ENCODE data around the gene ZFPM1. TPM values are rescaled to one million over a fixed set of nuclear protein-coding genes. Genes with fewer than 3 reads are reported as not detected.
A peak's percentile ranks its signal among the peaks of the same experiment; 100 is the strongest.
"Not testable (repeated sequence)": the region's sequence is repeated elsewhere in the genome, so short reads cannot be mapped to it uniquely, and the experiment has no call there.

ZFPM1 gene
- total and polyA plus RNA-seq, 7 experiments from 2014 or later, result 0.15 to 28.1 (median 13.5) TPM

DNA sequence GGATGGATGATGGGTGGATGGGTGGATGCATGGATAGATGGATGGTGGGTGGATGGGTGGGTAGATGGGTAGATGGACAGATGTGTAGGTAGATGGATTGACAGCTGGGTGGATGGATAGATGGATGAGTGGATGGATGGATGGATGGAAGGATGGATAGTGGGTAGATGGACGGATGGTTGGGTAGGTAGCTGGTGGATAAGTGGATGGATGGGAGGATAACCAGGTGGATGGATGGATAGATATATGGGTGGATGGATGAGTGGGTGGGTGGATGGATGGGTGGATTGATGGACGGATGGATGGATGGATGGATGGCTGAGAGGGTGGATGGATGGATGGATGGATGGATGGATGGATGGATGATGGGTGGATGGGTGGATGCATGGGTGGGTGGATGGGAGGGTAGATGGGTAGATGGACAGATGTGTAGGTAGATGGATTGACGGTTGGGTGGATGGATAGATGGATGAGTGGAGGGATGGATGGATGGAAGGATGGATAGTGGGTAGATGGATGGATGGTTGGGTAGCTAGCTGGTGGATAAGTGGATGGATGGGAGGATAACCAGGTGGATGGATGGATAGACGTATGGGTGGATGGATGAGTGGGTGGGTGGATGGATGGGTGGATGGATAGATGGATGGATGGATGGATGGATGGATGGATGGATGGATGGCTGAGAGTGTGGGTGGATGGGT, 65.5 kb downstream of the ZFPM1 start:
- DNase-seq; intact Hi-C loops (cut with micrococcal nuclease); H3K4me1 ChIP-seq (ENCODE audit: control insufficient read depth in 2 of 2, insufficient read depth in 2 of 2, low read length in 2 of 2); CTCF ChIA-PET; H3K4me3 ChIP-seq (ENCODE audit: low read length); H3K9me3 ChIP-seq (ENCODE audit: control insufficient read depth in 2 of 3, low read length in 3 of 3); H3K27me3 Mint-ChIP-seq; H3K27ac ChIP-seq (ENCODE audit: low read depth, low read length); H3K36me3 ChIP-seq (ENCODE audit: control insufficient read depth in 2 of 3, insufficient read depth in 3 of 3, low read length in 3 of 3); ATAC-seq; H3K4me3 Mint-ChIP-seq; H3K27me3 ChIP-seq (ENCODE audit: control insufficient read depth in 2 of 2, insufficient read depth in 2 of 2, low read length in 2 of 2): not testable (repeated sequence)
- POLR2A ChIA-PET, result interaction anchor here (0.7 kb wide), 1 partner anchor 23 kb away, joined by 3 read pairs; no protein-coding TSS in a partner anchor
- Mint-ChIP-seq H3K4me1 (peaks cover 0 to 12% (median 0%) of the 10 kb centered on the region in 7 donors), H3K36me3 (peaks cover 0 to 11% (median 0%) of the 10 kb centered on the region in 5 donors), H3K27ac (peak overlapping the region in 1 of 9 donors; percentile 53), H3K9me3 (peaks cover 0 to 27% (median 0%) of the 10 kb centered on the region in 11 donors)

DNA sequence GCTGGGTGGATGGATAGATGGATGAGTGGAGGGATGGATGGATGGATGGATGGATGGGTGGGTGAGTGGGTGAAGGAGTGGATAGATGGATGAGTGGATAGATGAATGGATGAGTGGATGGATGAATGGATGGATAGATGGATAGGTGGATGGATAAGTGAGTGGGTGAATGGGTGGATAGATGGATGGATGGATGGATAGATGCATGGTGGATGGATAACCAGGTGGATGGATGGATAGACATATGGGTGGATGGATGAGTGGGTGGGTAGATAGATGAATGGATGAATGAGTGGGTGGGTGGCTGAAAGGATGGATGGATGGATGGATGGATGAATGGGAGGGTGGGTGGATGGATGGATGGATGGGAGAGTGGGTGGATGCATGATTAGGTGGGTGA, 66.2 kb downstream of the ZFPM1 start:
- CTCF ChIA-PET, result no interaction called here

GRCh38 chr16:88519938-88520653, 67.0 kb downstream of the ZFPM1 start:
- no peak for DNase-seq
- H3K4me3 Mint-ChIP-seq, result no peak overlapping the region
- ChIA-PET POLR2A (no interaction called here), CTCF (no interaction called here)
- Histone ChIP-seq H3K27me3 (ENCODE audit: control insufficient read depth in 2 of 2, insufficient read depth in 2 of 2, low read length in 2 of 2) (no peaks in the 10 kb centered on the region), H3K4me1 (ENCODE audit: control insufficient read depth in 2 of 2, insufficient read depth in 2 of 2, low read length in 2 of 2) (peaks cover 0 to 2% of the 10 kb centered on the region in 2 donors), H3K4me3 (ENCODE audit: low read length) (no peak overlapping the region), H3K36me3 (ENCODE audit: control insufficient read depth in 2 of 3, insufficient read depth in 3 of 3, low read length in 3 of 3) (no peaks in the 10 kb centered on the region), H3K27ac (ENCODE audit: low read depth, low read length) (no peak overlapping the region), H3K9me3 (ENCODE audit: control insufficient read depth in 2 of 3, low read length in 3 of 3) (no peaks in the 10 kb centered on the region)
- no peak for ATAC-seq
- H3K27ac Mint-ChIP-seq, result peak overlapping the region in 1 of 9 donors; percentile 26
- H3K9me3 Mint-ChIP-seq, result peaks cover 0 to 27% (median 0%) of the 10 kb centered on the region in 11 donors
- intact Hi-C loops (cut with micrococcal nuclease), result no loop called here
- peaks cover 0 to 12% (median under 1%) of the 10 kb centered on the region in 7 donors for H3K4me1 Mint-ChIP-seq
- no peaks in the 10 kb centered on the region for H3K27me3 Mint-ChIP-seq
- peaks cover 0 to 11% (median 0%) of the 10 kb centered on the region in 5 donors for H3K36me3 Mint-ChIP-seq

More for the DNA sequence above, 66.2 kb downstream of the ZFPM1 start:
- intact Hi-C loops (cut with micrococcal nuclease), result no loop called here
- H3K4me3 ChIP-seq (ENCODE audit: low read length), result no peak overlapping the region
- Mint-ChIP-seq H3K27me3 (no peaks in the 10 kb centered on the region), H3K36me3 (peaks cover 0 to 11% (median 0%) of the 10 kb centered on the region in 5 donors), H3K9me3 (peaks cover 0 to 27% (median 0%) of the 10 kb centered on the region in 11 donors), H3K27ac (peak overlapping the region in 1 of 9 donors; percentile 49), H3K4me1 (peaks cover 0 to 12% (median 0%) of the 10 kb centered on the region in 7 donors), H3K4me3 (no peak overlapping the region)
- H3K36me3 ChIP-seq (ENCODE audit: control insufficient read depth in 2 of 3, insufficient read depth in 3 of 3, low read length in 3 of 3), result peaks cover 0 to 5% (median 0%) of the 10 kb centered on the region in 3 experiments
- DNase-seq, result no peak
- H3K4me1 ChIP-seq (ENCODE audit: control insufficient read depth in 2 of 2, insufficient read depth in 2 of 2, low read length in 2 of 2), result no peaks in the 10 kb centered on the region
- no peaks in the 10 kb centered on the region for H3K9me3 ChIP-seq (ENCODE audit: control insufficient read depth in 2 of 3, low read length in 3 of 3)
- POLR2A ChIA-PET, result no interaction called here
- H3K27ac ChIP-seq (ENCODE audit: low read depth, low read length), result no peak overlapping the region
- no peak for ATAC-seq
- no peaks in the 10 kb centered on the region for H3K27me3 ChIP-seq (ENCODE audit: control insufficient read depth in 2 of 2, insufficient read depth in 2 of 2, low read length in 2 of 2)

- no peak overlapping the region for H3K4me3 Mint-ChIP-seq
- ChIA-PET POLR2A (interaction anchor here (0.8 kb wide), 1 partner anchor 62 kb away, joined by 3 read pairs; no protein-coding TSS in a partner anchor), CTCF (no interaction called here)
Measured at GRCh38 chr16:88521674-88522073, 68.6 kb downstream of the ZFPM1 start.

DNA sequence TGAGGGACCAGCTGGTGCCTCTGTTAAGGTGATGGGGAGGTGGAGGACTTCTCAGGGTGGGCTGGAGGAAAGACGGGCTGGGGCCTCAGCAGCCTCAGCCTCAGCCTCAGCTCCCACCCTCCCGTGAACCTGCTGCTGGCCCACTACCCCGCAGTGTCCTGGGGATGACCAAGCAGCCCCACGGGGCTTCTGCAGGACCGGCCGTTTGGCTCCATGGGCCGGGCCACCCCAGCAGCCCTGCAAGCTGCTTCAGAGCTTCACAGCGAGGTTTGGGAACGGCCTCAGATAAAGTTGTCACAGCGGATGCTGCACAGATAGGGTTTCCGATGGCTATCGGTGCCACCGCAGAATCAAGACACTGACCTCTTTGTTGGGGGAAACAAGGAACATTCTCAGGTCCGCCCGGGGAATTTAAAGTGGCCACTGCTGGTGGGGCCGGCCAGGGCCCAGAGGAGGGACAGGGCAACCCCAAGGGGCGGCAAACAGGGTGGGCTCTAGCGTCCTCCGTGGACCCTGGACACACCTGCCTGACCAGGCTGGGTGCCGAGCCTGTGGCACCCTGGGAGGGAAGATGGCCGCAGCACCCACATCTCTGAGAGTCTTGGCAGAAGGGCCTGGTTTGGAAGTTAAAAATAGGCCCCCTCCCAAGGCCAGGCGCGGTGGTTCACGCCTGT, 69.3 kb downstream of the ZFPM1 start:
- intact Hi-C loops (cut with micrococcal nuclease), result no loop called here

More at GRCh38 chr16:88521674-88522073, 68.6 kb downstream of the ZFPM1 start:
- Histone ChIP-seq H3K9me3 (ENCODE audit: control insufficient read depth in 2 of 3, low read length in 3 of 3) (no peaks in the 10 kb centered on the region), H3K27me3 (ENCODE audit: control insufficient read depth in 2 of 2, insufficient read depth in 2 of 2, low read length in 2 of 2) (no peaks in the 10 kb centered on the region), H3K4me1 (ENCODE audit: control insufficient read depth in 2 of 2, insufficient read depth in 2 of 2, low read length in 2 of 2) (peaks cover 0 to 7% of the 10 kb centered on the region in 2 donors), H3K36me3 (ENCODE audit: control insufficient read depth in 2 of 3, insufficient read depth in 3 of 3, low read length in 3 of 3) (no peaks in the 10 kb centered on the region), H3K4me3 (ENCODE audit: low read length) (no peak overlapping the region), H3K27ac (ENCODE audit: low read depth, low read length) (no peak overlapping the region)
- peak overlapping the region in 3 of 9 donors; percentile 10 to 84 (median 48) for H3K27ac Mint-ChIP-seq
- peaks cover 0 to 13% (median 5%) of the 10 kb centered on the region in 7 donors for H3K4me1 Mint-ChIP-seq
- peaks cover 0 to 11% (median 0%) of the 10 kb centered on the region in 5 donors for H3K36me3 Mint-ChIP-seq
- H3K27me3 Mint-ChIP-seq, result no peaks in the 10 kb centered on the region
- intact Hi-C loops (cut with micrococcal nuclease), result no loop called here
- DNase-seq (no peak), ATAC-seq (no peak)
- peaks cover 0 to 27% (median 0%) of the 10 kb centered on the region in 11 donors for H3K9me3 Mint-ChIP-seq

More for the DNA sequence above, 69.3 kb downstream of the ZFPM1 start:
- no peak overlapping the region for H3K4me3 ChIP-seq (ENCODE audit: low read length)
- no peak for DNase-seq
- Mint-ChIP-seq H3K36me3 (peaks cover 0 to 8% (median 0%) of the 10 kb centered on the region in 5 donors), H3K4me3 (no peak overlapping the region), H3K4me1 (peaks cover 0 to 13% (median 5%) of the 10 kb centered on the region in 7 donors), H3K27ac (peak overlapping the region in 4 of 9 donors; percentile 10 to 48 (median 28)), H3K27me3 (no peaks in the 10 kb centered on the region), H3K9me3 (peaks cover 0 to 21% (median 0%) of the 10 kb centered on the region in 11 donors)
- CTCF ChIA-PET, result interaction anchor here (1.0 kb wide), 1 partner anchor 86 kb away, joined by 3 read pairs; no protein-coding TSS in a partner anchor
- no peaks in the 10 kb centered on the region for H3K9me3 ChIP-seq (ENCODE audit: control insufficient read depth in 2 of 3, low read length in 3 of 3)
- no peak for ATAC-seq
- no peaks in the 10 kb centered on the region for H3K36me3 ChIP-seq (ENCODE audit: control insufficient read depth in 2 of 3, insufficient read depth in 3 of 3, low read length in 3 of 3)
- H3K4me1 ChIP-seq (ENCODE audit: control insufficient read depth in 2 of 2, insufficient read depth in 2 of 2, low read length in 2 of 2), result peaks cover 0 to 7% of the 10 kb centered on the region in 2 donors
- POLR2A ChIA-PET, result interaction anchor here (0.8 kb wide), 1 partner anchor 63 kb away, joined by 3 read pairs; no protein-coding TSS in a partner anchor
- H3K27me3 ChIP-seq (ENCODE audit: control insufficient read depth in 2 of 2, insufficient read depth in 2 of 2, low read length in 2 of 2), result no peaks in the 10 kb centered on the region
- no peak overlapping the region for H3K27ac ChIP-seq (ENCODE audit: low read depth, low read length)

Measured in naive thymus-derived CD4-positive, alpha-beta T cell (primary cell).